Measurements from ENCODE around the gene NELL2. TPM values are rescaled to one million over a fixed set of nuclear protein-coding genes. Genes with fewer than 3 reads are reported as not detected.

Gene NELL2
- total RNA-seq, 2 donors from 2014 or later = 5.1 to 6.9 TPM

GRCh38 chr12:44851586-44851985, 24.5 kb downstream of the NELL2 start:
- Mint-ChIP-seq H3K4me3 (no peak overlapping the region), H3K27ac (no peak overlapping the region), H3K9me3 (no peaks in the 10 kb centered on the region), H3K27me3 (ENCODE audit: insufficient read depth) (no peaks in the 10 kb centered on the region), H3K4me1 (no peaks in the 10 kb centered on the region), H3K36me3 (ENCODE audit: low read depth) (no peaks in the 10 kb centered on the region)
- no peak overlapping the region for H3K27ac ChIP-seq (ENCODE audit: low read depth, low read length)
- no peak for DNase-seq
- 89 to 96% methylated on average over 3 of the region's 3 CpGs for WGBS, 2 experiments (ENCODE audit: insufficient coverage in 1 of 2, insufficient read length in 1 of 2)
- TF ChIP-seq CTCF (conservative IDR thresholded peaks at IDR 0.05) = no peak
- no peak overlapping the region for H3K4me3 ChIP-seq (ENCODE audit: low read length)
- H3K9ac ChIP-seq (ENCODE audit: extremely low read depth, low read length, poor library complexity, severe bottlenecking) = no peak overlapping the region
- H3K9me3 ChIP-seq (ENCODE audit: control insufficient read depth, low read length) = no peaks in the 10 kb centered on the region
- no peaks in the 10 kb centered on the region for H3K27me3 ChIP-seq (ENCODE audit: control insufficient read depth, insufficient read depth, low read length, poor library complexity, severe bottlenecking)
- H3K4me1 ChIP-seq (ENCODE audit: control insufficient read depth, insufficient read depth, low read length) = no peaks in the 10 kb centered on the region
- H3K36me3 ChIP-seq (ENCODE audit: control insufficient read depth, insufficient read depth, low read length) = no peaks in the 10 kb centered on the region

- no peak overlapping the region for H3K27ac Mint-ChIP-seq
Observed at GRCh38 chr12:44848703-44849085, 27.4 kb downstream of the NELL2 start.

GRCh38 chr12:44847888-44848702, 28.0 kb downstream of the NELL2 start:
- no peaks in the 10 kb centered on the region for H3K36me3 ChIP-seq (ENCODE audit: control insufficient read depth, insufficient read depth, low read length)
- no peak for TF ChIP-seq CTCF (conservative IDR thresholded peaks at IDR 0.05)
- H3K4me1 Mint-ChIP-seq = no peaks in the 10 kb centered on the region
- no peak overlapping the region for H3K4me3 Mint-ChIP-seq
- no peak for DNase-seq
- no peak overlapping the region for H3K4me3 ChIP-seq (ENCODE audit: low read length)
- H3K27me3 Mint-ChIP-seq (ENCODE audit: insufficient read depth) = no peaks in the 10 kb centered on the region
- no peak overlapping the region for H3K27ac Mint-ChIP-seq
- H3K9me3 Mint-ChIP-seq = no peaks in the 10 kb centered on the region
- no peaks in the 10 kb centered on the region for H3K9me3 ChIP-seq (ENCODE audit: control insufficient read depth, low read length)
- H3K4me1 ChIP-seq (ENCODE audit: control insufficient read depth, insufficient read depth, low read length) = no peaks in the 10 kb centered on the region
- no peaks in the 10 kb centered on the region for H3K27me3 ChIP-seq (ENCODE audit: control insufficient read depth, insufficient read depth, low read length, poor library complexity, severe bottlenecking)
- H3K36me3 Mint-ChIP-seq (ENCODE audit: low read depth) = no peaks in the 10 kb centered on the region
- no peak overlapping the region for H3K27ac ChIP-seq (ENCODE audit: low read depth, low read length)
- 75 to 77% methylated on average over 4 to 6 of the region's 6 CpGs for WGBS, 2 experiments (ENCODE audit: insufficient coverage in 1 of 2, insufficient read length in 1 of 2)
- H3K9ac ChIP-seq (ENCODE audit: extremely low read depth, low read length, poor library complexity, severe bottlenecking) = no peak overlapping the region

More at GRCh38 chr12:44848703-44849085, 27.4 kb downstream of the NELL2 start:
- Histone ChIP-seq H3K36me3 (ENCODE audit: control insufficient read depth, insufficient read depth, low read length) (no peaks in the 10 kb centered on the region), H3K27me3 (ENCODE audit: control insufficient read depth, insufficient read depth, low read length, poor library complexity, severe bottlenecking) (no peaks in the 10 kb centered on the region), H3K9me3 (ENCODE audit: control insufficient read depth, low read length) (no peaks in the 10 kb centered on the region), H3K4me1 (ENCODE audit: control insufficient read depth, insufficient read depth, low read length) (no peaks in the 10 kb centered on the region), H3K4me3 (ENCODE audit: low read length) (no peak overlapping the region), H3K9ac (ENCODE audit: extremely low read depth, low read length, poor library complexity, severe bottlenecking) (no peak overlapping the region), H3K27ac (ENCODE audit: low read depth, low read length) (no peak overlapping the region)
- DNase-seq = no peak
- Mint-ChIP-seq H3K9me3 (no peaks in the 10 kb centered on the region), H3K36me3 (ENCODE audit: low read depth) (no peaks in the 10 kb centered on the region), H3K4me3 (no peak overlapping the region), H3K27me3 (ENCODE audit: insufficient read depth) (no peaks in the 10 kb centered on the region), H3K4me1 (no peaks in the 10 kb centered on the region)
- WGBS, 2 experiments (ENCODE audit: insufficient coverage in 1 of 2, insufficient read length in 1 of 2) = 50 to 64% methylated on average over 1 to 2 of the region's 2 CpGs
- TF ChIP-seq CTCF (conservative IDR thresholded peaks at IDR 0.05) = no peak

Measured in endodermal cell (in vitro differentiated cells).